GM18873 (cell line): Measurements from ENCODE around the gene PHLDA2.
"Not testable (repeated sequence)": the region's sequence is repeated elsewhere in the genome, so short reads cannot be mapped to it uniquely, and the experiment has no call there.

Experiments
- ATAC-seq: cut with Tn5 transposase; IDR thresholded peaks from one replicate; pipeline ENCODE4 v1.9.1; 2021; ENCODE audit warnings: mild to moderate bottlenecking, moderate library complexity, moderate number of reproducible peaks; ENCODE audit not compliant: unreplicated experiment, low FRiP score

PHLDA2 gene

DNA sequence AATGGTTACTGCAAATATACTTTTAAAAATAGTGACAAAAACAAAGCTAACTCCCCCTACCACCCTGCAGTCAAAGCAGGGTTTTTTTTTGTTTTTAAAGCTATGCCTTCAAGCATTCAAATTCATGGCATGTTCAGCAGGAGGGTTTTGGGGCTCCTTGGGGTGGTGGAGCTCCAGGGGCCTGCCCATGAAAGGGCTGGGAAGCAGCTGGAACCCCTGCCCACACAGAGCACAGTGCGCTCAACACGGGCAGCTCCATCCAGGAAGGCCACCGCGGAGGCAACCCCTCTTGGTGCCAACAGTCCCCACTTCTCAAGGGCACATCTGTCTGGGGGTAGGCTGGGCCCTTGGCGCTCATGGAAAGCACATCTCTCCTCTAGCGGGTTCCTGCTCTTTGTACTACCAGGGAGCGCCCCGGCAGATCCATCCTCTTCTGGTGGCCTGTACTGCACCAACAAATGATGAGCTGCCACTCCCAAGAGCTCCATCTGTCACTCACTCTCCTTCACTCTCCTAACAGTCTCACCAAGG, 16.6 kb upstream of the PHLDA2 start:
- no peak for ATAC-seq

DNA sequence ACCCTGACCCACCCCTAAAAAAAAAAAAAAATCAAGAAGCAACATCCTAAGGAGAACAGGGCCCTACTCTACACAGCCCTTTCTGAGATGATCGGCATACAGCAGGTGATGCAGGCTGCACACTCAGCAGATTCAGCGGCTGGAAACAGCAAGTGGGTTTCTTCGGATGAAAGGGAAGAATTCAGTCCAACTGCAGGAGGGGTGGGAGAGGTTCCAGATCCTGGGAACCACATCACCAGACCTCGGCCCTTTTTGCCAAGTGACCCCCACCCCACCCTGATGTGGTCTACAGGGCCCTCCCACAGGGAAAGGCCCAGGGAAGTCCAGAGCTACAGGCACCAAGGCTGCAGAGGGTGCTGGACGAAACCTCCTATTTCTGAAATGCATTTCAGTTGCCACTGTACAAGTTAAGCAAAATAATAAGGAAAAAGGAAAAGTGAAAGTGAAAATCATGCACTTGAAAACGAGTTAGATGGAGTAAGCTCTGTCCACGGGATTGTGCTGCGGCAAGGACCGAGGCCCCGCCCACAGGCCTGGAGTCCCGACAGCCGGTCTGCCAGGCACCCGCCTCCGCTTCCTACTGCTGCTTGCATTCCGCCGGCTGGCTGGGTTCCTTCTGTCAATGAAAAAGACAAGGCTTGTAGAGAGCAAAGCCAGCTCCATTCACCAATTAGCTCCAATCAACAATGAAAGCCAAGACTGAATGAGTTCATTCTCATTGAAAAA, 16.0 kb upstream of the PHLDA2 start:
- ATAC-seq = no peak

DNA sequence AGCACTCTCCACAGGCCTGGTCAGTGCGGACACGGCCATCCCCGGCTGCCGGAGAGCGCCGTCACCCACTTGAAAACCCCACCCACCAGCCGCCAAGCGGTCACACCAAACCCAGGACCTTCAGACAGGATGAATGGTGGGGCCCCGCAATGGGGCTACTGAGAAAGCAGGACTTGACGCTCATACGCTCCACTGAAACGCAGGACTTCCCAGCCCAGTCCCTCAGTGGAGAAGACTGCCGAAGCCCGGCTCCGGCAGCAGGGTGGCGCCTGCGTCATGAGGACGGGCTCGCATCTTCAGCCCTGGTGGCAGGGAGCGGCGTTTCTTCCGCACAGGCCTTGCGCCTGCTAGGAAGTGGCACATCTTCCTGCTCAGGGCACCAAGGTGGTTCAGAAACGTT, 15.3 kb upstream of the PHLDA2 start:
- no peak for ATAC-seq

DNA sequence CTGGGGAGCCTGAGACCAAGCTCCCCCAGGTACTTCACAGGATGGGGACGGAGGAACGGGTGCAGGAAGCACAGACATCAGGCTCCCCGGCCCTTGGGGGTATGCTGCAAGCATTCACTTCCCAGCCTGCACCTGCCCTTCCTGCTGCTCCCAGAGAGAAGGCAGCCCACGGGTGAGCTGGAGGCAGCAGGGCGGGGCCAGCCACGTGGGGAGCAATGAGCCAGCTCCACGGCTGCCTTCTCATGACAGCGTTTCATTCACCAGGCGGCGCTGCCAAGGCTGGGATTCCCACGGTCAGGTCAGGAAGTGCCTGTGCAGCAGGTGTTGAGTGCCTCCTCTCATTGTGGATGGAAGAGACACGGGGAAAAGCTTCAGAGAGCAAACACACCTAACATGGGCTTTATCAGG, 14.5 kb upstream of the PHLDA2 start:
- ATAC-seq = no peak

DNA sequence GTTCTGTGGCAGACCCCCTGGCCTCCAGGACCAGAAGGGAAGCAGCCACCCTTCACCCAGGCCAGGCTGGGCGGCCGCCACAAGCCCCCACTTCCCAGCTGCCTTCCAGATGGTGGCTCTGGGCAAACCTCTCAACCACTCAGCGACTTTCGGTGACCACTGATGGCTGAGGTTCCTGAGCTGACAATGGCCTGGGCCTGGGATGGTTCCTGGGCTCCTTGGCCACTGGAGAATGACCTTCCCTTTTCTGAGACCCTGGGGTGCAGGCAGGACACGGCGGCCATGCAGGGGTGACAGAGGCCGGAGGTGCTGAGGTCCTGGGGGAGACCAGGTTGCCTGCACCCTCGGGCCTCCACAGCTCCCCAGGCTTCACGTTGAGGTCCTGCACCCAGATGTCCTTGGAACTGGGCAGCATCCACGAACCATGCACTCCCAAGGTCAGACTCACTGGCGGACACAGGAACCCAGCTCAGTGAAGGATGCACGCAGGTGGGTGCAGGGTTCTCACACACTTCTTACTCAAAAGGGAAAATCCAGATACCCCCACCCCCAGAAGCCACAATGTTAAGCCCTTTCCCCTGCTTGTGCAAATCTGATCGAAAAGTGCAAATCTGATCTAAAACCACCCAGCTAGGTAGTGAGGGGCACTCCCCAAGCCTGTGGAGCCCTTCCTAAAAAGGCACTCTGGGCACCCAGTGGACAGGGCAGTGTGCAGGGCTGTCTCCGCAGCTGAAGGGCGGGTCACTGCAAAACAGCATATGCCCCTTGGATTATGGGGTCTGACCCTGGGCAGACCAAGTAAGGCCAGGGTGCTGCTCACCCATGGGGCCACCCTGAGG, 13.9 kb upstream of the PHLDA2 start:
- no peak for ATAC-seq

DNA sequence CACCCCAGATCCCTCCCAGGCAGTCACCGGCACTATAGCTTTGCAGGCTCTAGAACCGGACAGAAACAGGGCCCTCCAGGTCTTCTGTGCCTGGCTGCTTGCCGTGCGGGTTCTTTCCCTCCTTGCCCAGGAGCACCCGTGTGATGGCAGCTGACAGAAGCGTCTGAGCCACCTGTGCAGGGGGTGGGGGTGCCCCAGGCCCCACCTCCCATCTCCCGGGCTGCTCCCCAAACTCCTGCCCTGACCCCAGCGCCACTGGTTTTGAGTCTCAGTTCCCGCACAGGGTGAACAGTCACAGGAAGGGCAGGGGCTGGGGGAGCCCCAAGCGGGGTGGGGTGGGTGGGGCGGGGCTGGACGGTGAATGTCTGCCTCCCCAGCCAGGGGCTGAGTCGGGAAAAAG, 13.2 kb upstream of the PHLDA2 start:
- no peak for ATAC-seq

DNA sequence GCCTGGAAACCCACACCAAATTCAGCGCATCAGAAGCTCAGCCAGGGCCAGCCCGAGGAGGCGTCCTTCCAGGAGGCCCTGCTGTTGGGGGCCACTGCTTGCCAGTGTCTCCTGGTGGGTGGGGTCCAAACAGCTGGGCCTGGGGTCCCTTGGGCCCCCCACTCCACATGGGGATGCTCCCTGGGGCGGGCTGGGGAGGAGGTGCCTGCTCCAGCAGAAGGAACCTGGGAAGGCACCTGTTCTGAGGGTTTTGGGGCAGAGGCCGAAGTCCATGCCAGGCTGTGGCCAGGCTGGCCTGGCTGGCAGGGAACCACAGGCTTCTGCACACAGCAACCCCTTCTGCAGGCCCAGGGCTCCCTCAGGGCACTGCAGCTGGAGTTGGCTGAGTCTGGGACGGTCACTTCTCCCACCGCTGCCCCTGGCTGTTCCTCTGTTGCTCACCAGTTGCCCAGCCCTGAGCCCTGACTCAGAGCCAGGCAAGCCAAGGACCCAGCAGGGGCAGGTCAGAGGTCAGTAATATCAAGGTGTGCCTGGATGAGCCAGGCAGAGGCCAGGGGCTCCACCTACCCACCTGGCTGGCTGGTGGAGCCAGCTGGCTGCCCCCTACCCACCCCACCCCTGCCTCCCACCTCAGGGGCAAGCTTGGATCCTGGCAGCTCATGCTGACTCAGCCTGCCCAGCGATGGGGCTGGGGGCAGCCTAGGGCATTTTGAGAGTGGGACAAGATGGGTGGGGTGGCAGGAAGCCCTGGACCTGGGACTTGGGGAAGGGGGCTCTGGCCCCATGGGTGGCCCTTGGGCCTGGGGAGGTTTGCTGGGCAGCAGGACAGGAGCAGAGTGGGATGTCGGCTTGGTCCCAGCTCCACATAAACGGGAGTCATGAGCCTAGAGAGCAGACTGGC, 12.0 kb upstream of the PHLDA2 start:
- ATAC-seq = no peak

DNA sequence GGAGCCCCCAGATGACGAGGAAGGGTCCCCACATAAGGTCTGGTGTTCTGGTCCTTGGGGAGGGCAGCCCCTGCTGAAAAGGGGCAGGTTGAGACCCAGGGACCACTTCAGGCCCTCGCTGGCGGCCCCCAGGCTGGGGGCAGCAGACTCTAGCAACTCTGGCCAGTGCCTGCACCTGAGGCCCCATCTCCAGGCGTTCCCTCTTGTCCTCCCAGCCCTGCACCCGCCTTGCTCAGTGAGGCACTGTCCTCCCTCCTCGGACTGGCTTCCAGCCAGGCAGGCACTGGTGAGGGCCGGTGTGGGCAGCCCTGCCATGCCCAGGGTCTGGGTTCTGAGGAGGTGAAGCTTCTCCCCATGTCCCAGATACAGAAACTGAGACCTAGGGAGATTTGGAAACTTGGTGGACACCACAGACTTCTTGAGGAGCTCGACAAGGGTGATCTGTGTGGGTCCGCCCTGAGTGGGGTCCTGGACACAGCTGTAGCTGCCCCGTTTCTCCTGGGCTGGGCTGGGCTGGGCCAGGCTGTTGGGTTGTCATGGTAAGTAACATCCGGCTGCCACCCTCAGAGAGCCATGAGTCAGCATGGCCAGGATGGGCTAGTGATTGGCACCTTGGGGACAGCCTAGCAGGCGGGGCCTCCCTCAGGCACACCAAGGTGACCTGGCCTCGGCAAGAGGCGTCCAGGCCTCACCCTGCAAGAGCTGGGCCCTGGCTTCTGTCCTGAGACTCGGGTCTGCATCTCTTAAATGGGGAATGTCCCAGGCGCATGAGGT, 11.1 kb upstream of the PHLDA2 start:
- ATAC-seq = no peak

DNA sequence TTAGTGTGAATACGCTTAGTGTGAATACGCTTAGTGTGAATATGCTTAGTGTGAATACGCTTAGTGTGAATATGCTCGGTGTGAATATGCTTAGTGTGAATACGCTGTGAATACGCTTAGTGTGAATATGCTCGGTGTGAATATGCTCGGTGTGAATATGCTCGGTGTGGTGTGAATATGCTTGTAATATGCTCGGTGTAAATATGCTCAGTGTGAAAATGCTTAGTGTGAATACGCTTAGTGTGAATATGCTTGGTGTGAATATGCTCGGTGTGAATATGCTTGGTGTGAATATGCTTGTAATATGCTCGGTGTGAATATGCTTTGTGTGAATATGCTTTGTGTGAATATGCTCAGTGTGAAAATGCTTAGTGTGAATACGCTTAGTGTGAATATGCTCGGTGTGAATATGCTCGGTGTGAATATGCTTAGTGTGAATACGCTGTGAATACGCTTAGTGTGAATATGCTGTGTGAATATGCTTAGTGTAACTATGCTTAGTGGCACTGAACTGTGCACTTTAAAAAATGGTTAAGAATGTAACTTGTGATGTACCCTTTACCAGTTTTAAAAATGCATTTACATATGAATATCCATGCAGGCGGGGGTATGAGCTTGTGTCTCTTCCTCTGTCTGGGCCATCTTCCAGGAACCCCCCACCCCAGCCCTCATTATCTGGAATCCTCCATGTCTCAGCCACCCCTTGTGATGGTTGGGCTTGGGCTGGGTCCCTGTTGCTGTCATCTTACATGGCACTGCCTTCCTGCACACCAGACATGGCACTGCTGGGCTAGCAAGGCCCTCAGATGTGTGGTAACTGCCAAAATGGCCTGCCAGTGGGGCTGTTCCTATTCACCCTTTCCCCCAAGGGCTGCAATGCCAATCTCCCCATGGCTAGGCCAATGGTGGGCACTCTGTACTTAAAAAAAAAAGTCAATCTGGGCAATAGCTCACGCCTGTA, 9.5 kb upstream of the PHLDA2 start:
- ATAC-seq = not testable (repeated sequence)

DNA sequence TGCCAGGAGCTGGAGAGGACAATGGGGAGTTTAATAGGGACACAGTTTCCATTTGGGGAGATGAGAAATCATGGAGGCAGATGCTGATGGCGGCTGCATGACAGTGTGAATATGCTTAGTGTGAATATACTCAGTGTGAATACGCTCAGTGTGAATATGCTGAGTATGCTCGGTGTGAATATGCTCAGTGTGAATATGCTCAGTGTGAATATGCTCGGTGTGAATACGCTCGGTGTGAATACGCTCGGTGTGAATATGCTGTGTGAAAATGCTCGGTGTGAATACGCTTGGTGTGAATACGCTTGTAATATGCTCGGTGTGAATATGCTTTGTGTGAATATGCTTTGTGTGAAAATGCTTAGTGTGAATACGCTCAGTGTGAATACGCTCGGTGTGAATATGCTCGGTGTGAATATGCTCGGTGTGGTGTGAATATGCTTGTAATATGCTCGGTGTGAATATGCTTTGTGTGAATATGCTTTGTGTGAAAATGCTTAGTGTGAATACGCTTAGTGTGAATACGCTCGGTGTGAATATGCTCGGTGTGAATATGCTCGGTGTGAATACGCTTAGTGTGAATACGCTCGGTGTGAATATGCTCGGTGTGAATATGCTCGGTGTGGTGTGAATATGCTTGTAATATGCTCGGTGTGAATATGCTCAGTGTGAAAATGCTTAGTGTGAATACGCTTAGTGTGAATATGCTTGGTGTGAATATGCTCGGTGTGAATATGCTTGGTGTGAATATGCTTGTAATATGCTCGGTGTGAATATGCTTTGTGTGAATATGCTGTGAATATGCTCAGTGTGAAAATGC, 8.6 kb upstream of the PHLDA2 start:
- ATAC-seq = not testable (repeated sequence)

DNA sequence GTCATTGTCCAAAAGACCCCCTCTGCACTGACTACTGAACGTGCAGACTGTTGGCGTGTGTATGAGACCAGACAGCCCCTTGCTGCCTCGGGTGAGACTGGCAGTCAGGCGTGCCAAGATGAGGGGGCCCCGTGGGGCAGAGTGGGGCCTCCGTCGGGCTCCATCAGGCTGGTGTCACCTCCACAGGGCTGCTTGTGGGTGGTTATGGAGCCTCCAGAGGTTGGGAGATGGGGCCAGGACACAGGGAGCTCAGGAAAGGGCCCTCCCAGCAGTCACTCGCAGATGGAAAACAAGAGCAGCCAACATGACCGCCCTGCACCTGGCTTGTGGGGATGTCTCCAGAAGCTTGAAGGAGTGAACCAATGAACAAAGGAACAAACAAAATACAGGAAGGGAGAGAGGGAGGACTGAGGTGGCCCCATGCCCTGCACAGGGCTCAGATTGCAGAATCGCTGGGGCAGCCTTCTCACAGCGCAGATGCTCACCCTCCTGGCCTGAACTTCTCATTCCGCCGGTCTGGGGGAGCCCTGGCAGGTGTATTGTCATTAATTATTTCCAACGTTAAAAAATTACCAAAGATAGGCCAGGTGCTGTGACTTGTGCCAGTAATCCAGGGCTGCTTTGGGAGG, 5.5 kb upstream of the PHLDA2 start:
- ATAC-seq = no peak

DNA sequence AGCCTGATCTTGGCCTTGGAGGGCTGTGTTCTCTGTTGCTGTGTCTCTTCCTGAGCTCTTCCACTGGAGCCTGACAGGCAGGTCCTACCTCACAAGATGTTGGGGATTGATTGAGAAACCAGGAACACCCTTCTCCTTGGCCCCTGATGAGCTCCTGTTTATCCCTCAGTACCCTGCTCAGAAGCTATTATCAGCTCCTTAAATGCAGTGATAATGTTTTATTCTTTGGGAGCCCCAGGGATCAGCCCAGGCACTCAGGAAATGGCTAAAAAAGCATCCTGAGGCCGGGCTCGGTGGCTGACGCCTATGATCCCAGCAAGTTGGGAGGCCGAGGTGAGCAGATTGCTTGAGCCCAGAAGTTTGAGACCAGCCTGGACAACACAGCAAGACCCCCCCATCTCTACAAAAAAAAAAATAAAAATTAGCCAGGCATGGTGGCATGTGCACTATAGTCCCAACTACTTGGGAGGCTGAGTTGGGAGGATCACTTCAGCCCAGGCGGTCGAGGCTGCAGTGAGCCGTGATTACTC, 4.9 kb upstream of the PHLDA2 start:
- ATAC-seq = no peak

DNA sequence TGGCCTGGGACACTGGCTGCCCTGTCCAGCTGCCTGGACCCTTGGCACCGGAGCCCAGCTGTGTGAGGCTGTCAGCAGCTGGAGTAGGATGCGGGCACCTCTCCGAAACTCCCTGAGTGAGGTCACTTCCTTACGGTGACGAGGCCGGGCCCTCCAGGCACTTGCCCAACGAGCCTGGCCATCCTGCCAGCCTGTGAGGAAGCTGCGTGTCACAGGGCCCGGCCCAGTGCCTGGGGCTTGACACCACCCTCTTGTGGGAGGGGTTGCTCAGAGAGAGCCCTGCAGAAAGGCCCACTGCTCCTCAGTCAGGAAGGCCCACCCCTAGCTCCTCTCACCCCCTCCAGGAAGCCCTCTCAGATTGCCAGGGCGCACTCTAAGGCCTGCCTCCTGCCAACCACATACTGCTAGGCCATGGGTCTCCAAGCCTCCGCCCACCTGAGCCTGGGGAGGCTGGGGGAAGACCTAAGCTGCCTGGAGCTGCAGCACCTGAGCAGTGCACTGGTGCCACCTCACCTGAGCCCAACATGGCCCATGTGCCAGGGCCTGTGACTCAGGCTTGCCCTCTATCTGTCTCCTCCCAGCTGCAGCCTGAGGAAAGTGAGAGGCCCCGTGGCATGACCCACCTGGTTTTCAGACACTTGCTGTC, 4.3 kb upstream of the PHLDA2 start:
- ATAC-seq = no peak

DNA sequence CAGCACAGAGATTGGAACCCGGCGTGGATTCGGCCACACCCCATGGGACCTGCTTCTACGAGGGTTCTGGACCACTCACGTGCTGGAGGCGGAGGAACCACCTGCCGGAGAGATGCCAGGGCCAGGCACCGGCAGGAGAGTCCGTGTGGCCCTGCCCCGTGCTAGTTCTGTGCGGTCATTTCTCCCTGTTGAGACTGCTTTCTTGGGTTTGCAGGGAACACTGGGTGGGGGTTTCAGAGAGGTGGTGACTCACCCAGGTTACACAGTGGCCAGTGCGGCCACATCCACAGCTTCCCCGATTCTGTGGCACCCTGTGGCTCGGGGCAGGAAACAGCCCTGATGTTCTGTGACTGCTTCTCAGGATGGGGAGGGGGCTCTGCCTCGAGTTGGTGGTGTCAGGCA, 3.6 kb upstream of the PHLDA2 start:
- ATAC-seq = no peak

DNA sequence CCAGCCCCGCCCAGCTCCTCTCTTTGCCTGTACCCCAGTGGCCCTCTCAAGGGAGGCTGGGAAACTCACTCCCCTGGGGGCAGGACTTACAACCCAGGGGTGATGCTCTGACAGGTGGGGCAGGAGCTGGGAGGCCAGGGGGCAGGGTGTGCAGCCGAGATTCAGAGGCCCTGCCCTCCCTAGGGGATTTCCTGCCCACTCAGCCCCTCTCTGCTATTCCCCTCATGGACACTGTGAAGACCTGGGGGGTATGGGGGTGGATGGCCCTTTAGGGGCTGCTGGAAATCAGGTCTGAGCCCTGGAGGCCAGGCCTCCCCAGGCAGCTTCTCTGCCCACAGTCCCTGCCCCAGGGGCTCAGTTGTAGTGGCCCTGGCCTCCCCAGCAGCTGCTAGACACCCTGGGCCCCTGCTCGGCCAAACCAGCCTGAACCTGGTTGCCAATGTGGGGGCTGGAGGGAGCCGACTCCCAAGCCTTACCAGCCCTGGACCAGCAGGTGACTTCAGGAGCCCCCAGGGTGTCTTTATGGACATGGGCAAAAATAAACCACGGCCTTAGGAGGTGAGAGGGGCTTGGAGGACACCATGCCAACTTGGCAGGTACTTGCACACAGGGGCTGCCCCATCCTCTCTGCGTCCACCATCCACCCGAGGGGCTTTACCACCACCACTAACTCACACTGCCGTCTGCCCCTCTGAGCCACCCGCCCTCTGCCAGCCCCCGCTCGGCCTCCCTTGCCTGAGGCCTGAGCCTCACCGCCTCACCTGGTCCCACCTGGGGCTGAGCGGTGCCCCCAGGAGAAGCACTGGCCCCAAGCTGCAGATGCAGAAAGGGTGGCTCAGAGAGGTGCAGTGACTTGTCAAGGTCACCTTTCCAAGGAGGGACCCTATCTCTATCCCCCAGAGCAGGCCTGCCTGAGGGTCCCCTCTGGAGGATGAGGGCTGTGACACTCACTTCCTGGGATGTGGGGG, 2.8 kb upstream of the PHLDA2 start:
- no peak for ATAC-seq

DNA sequence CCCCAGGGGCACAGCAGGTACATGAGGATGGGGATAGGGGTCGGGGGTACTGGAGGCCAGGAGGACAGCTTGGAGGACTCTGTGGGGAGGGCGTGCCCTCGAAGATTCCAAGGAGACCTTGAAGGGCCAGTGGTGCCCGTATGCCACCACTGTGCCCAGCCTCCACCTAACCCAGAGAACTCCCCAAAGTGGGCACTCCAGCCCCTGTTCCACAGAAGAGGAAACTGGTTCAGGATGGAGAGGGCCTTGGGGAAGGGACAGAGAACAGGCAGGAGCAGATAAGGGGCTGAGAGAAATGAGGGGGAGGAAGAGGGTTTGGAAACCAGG, 2.2 kb upstream of the PHLDA2 start:
- ATAC-seq = no peak
